Muscle layer of colon (tissue), 2 donors: ENCODE data around the gene SORD.
A peak's percentile ranks its signal among the peaks of the same experiment; 100 is the strongest.

ENCODE experiments used
- H3K27ac ChIP-seq: one replicate; pipeline ENCODE4 v1.7.0; 2013; ENCODE audit warnings: low read depth, mild to moderate bottlenecking, low read length, moderate library complexity
- H3K27me3 ChIP-seq, 2 donors: one replicate each; pipeline ENCODE4 v1.7.0; 2013; ENCODE audit warnings: low read length in 2 of 2, mild to moderate bottlenecking in 2 of 2; ENCODE audit not compliant: insufficient read depth in 2 of 2, control insufficient read depth in 1 of 2
- H3K36me3 ChIP-seq: one replicate; pipeline ENCODE4 v1.7.0; 2013; ENCODE audit warnings: mild to moderate bottlenecking, low read length; ENCODE audit not compliant: insufficient read depth
- H3K4me1 ChIP-seq: one replicate; pipeline ENCODE4 v1.7.0; 2013; ENCODE audit warnings: mild to moderate bottlenecking, low read length; ENCODE audit not compliant: insufficient read depth
- H3K4me3 ChIP-seq, 2 donors: one replicate each; pipeline ENCODE4 v1.7.0; 2013; ENCODE audit warnings: low read length in 2 of 2, low read depth in 1 of 2, mild to moderate bottlenecking in 1 of 2, moderate library complexity in 1 of 2
- H3K9ac ChIP-seq: one replicate; pipeline ENCODE4 v1.7.0; 2013; ENCODE audit warnings: low read length
- H3K9me3 ChIP-seq: one replicate; pipeline ENCODE4 v1.7.0; 2013; ENCODE audit warnings: mild to moderate bottlenecking, low read length
- donor health status: abdominal sarcoma.
- donor health status: Adenocarcinoma of cecum.

SORD gene

GRCh38 chr15:45114751-45115085, 91.7 kb downstream of the SORD start:
- Histone ChIP-seq H3K9me3 (no peaks in the 10 kb centered on the region), H3K36me3 (no peaks in the 10 kb centered on the region), H3K4me1 (peaks cover 19% of the 10 kb centered on the region), H3K27ac (no peak overlapping the region), H3K9ac (no peak overlapping the region), H3K4me3 (no peak overlapping the region), H3K27me3 (peaks cover 61 to 88% of the 10 kb centered on the region in 2 donors)

- peaks cover 61 to 81% of the 10 kb centered on the region in 2 donors for H3K27me3 ChIP-seq
These were observed 92.4 kb downstream of the SORD start for GRCh38 chr15:45115312-45115820.

GRCh38 chr15:45116006-45116481, 93.0 kb downstream of the SORD start:
- Histone ChIP-seq H3K9me3 (no peaks in the 10 kb centered on the region), H3K4me3 (no peak overlapping the region), H3K36me3 (no peaks in the 10 kb centered on the region), H3K27me3 (peaks cover 61 to 77% of the 10 kb centered on the region in 2 donors), H3K9ac (no peak overlapping the region), H3K27ac (no peak overlapping the region), H3K4me1 (peaks cover 19% of the 10 kb centered on the region)

More at GRCh38 chr15:45115312-45115820, 92.4 kb downstream of the SORD start:
- no peaks in the 10 kb centered on the region for H3K36me3 ChIP-seq
- H3K9ac ChIP-seq = no peak overlapping the region
- peaks cover 19% of the 10 kb centered on the region for H3K4me1 ChIP-seq
- no peaks in the 10 kb centered on the region for H3K9me3 ChIP-seq
- no peak overlapping the region for H3K4me3 ChIP-seq
- H3K27ac ChIP-seq = no peak overlapping the region

GRCh38 chr15:45116482-45117307, 93.7 kb downstream of the SORD start:
- H3K4me1 ChIP-seq = peaks cover 19% of the 10 kb centered on the region
- no peaks in the 10 kb centered on the region for H3K9me3 ChIP-seq
- H3K36me3 ChIP-seq = no peaks in the 10 kb centered on the region
- no peak overlapping the region for H3K27ac ChIP-seq
- peak overlapping the region in 1 of 2 donors; percentile 37 for H3K4me3 ChIP-seq
- H3K27me3 ChIP-seq = peaks cover 59 to 72% of the 10 kb centered on the region in 2 donors
- no peak overlapping the region for H3K9ac ChIP-seq

- Histone ChIP-seq H3K36me3 (no peaks in the 10 kb centered on the region), H3K9ac (no peak overlapping the region), H3K9me3 (no peaks in the 10 kb centered on the region), H3K27me3 (peaks cover 51 to 64% of the 10 kb centered on the region in 2 donors), H3K27ac (no peak overlapping the region), H3K4me3 (peak overlapping the region; percentile 12 to 43), H3K4me1 (peaks cover 14% of the 10 kb centered on the region)
These were observed 94.5 kb downstream of the SORD start for GRCh38 chr15:45117308-45118130.

- Histone ChIP-seq H3K4me1 (peaks cover 12% of the 10 kb centered on the region), H3K27ac (no peak overlapping the region), H3K4me3 (peak overlapping the region; percentile 12 to 43), H3K27me3 (peaks cover 48 to 57% of the 10 kb centered on the region in 2 donors), H3K9me3 (no peaks in the 10 kb centered on the region), H3K36me3 (no peaks in the 10 kb centered on the region), H3K9ac (no peak overlapping the region)
These were observed 95.2 kb downstream of the SORD start for GRCh38 chr15:45118131-45118588.

- Histone ChIP-seq H3K27me3 (peaks cover 39 to 49% of the 10 kb centered on the region in 2 donors), H3K9ac (no peak overlapping the region), H3K36me3 (no peaks in the 10 kb centered on the region), H3K27ac (no peak overlapping the region), H3K4me1 (peaks cover 12% of the 10 kb centered on the region), H3K9me3 (no peaks in the 10 kb centered on the region), H3K4me3 (no peak overlapping the region)
These were observed 96.0 kb downstream of the SORD start for GRCh38 chr15:45118996-45119395.

GRCh38 chr15:45120081-45120972, 97.3 kb downstream of the SORD start:
- peaks cover 12% of the 10 kb centered on the region for H3K4me1 ChIP-seq
- no peak overlapping the region for H3K9ac ChIP-seq
- no peaks in the 10 kb centered on the region for H3K36me3 ChIP-seq
- H3K27ac ChIP-seq = no peak overlapping the region
- peaks cover 26 to 36% of the 10 kb centered on the region in 2 donors for H3K27me3 ChIP-seq
- no peaks in the 10 kb centered on the region for H3K9me3 ChIP-seq
- H3K4me3 ChIP-seq = no peak overlapping the region

GRCh38 chr15:45121020-45121419, 98.0 kb downstream of the SORD start:
- H3K9ac ChIP-seq = no peak overlapping the region
- peaks cover 12% of the 10 kb centered on the region for H3K4me1 ChIP-seq

GRCh38 chr15:45121706-45122417, 98.9 kb downstream of the SORD start:
- H3K4me1 ChIP-seq = peaks cover 9% of the 10 kb centered on the region
- no peak overlapping the region for H3K4me3 ChIP-seq
- H3K36me3 ChIP-seq = no peaks in the 10 kb centered on the region
- no peaks in the 10 kb centered on the region for H3K9me3 ChIP-seq
- no peak overlapping the region for H3K9ac ChIP-seq
- no peak overlapping the region for H3K27ac ChIP-seq
- H3K27me3 ChIP-seq = peaks cover 11 to 20% of the 10 kb centered on the region in 2 donors

More at GRCh38 chr15:45121020-45121419, 98.0 kb downstream of the SORD start:
- Histone ChIP-seq H3K36me3 (no peaks in the 10 kb centered on the region), H3K27me3 (peaks cover 19 to 29% of the 10 kb centered on the region in 2 donors), H3K27ac (no peak overlapping the region), H3K9me3 (no peaks in the 10 kb centered on the region), H3K4me3 (no peak overlapping the region)
